Trophoblast cell (in vitro differentiated cells and primary cell): ENCODE measurements around the gene ST7.
A peak's percentile ranks its signal among the peaks of the same experiment; 100 is the strongest.

ENCODE experiments used
- DNase-seq, 2 donors: peaks; one replicate each; pipeline ENCODE4 v3.0.0-alpha.2; 2016
- H2AFZ ChIP-seq: 2 replicates; pipeline ENCODE4 v1.6.1; 2013; ENCODE audit warnings: low read length, moderate library complexity, mild to moderate bottlenecking; ENCODE audit not compliant: insufficient read depth, poor library complexity
- H2AK5ac ChIP-seq: 2 replicates; pipeline ENCODE4 v1.6.1; 2013; ENCODE audit warnings: mild to moderate bottlenecking, low read length
- H2BK120ac ChIP-seq: 2 replicates; pipeline ENCODE4 v1.6.1; 2013; ENCODE audit warnings: low read length, mild to moderate bottlenecking, moderate library complexity; ENCODE audit not compliant: insufficient read depth, poor library complexity
- H2BK12ac ChIP-seq: 2 replicates; pipeline ENCODE4 v1.6.1; 2013; ENCODE audit warnings: mild to moderate bottlenecking, low read length, moderate library complexity
- H2BK5ac ChIP-seq: 2 replicates; pipeline ENCODE4 v1.6.1; 2013; ENCODE audit warnings: low read length, low read depth, moderate library complexity, mild to moderate bottlenecking; ENCODE audit not compliant: poor library complexity
- H3K14ac ChIP-seq: 2 replicates; pipeline ENCODE4 v1.6.1; 2013; ENCODE audit warnings: mild to moderate bottlenecking, low read length
- H3K18ac ChIP-seq: 2 replicates; pipeline ENCODE4 v1.6.1; 2013; ENCODE audit warnings: mild to moderate bottlenecking, low read length
- H3K23ac ChIP-seq: 2 replicates; pipeline ENCODE4 v1.6.1; 2013; ENCODE audit warnings: low read length
- H3K27ac ChIP-seq: 2 replicates; pipeline ENCODE4 v1.5.1; 2013; ENCODE audit warnings: low read depth, mild to moderate bottlenecking, inconsistent platforms, low read length, moderate library complexity
- H3K27me3 ChIP-seq: 2 replicates; pipeline ENCODE4 v1.6.1; 2013; ENCODE audit warnings: inconsistent platforms, mild to moderate bottlenecking, low read length, moderate library complexity; ENCODE audit not compliant: insufficient read depth
- H3K36me3 ChIP-seq, 2 experiments: 1 replicate in 1 of 2; 2 replicates in 1 of 2; pipeline ENCODE4 v1.6.1; 2013; ENCODE audit warnings: low read length in 2 of 2, mild to moderate bottlenecking in 2 of 2, moderate library complexity in 1 of 2; ENCODE audit not compliant: insufficient read depth in 2 of 2, control insufficient read depth in 1 of 2
- H3K4ac ChIP-seq: 2 replicates; pipeline ENCODE4 v1.6.1; 2013; ENCODE audit warnings: low read depth, mild to moderate bottlenecking, low read length, moderate library complexity
- H3K4me1 ChIP-seq, 2 experiments: 1 replicate in 1 of 2; 2 replicates in 1 of 2; pipeline ENCODE4 v1.6.1; 2013; ENCODE audit warnings: low read length in 2 of 2, mild to moderate bottlenecking in 2 of 2, moderate library complexity in 1 of 2; ENCODE audit not compliant: insufficient read depth in 2 of 2, control insufficient read depth in 1 of 2
- H3K4me2 ChIP-seq: 2 replicates; pipeline ENCODE4 v1.6.1; 2013; ENCODE audit warnings: inconsistent platforms, mild to moderate bottlenecking, low read length, moderate library complexity
- H3K4me3 ChIP-seq: 2 replicates; pipeline ENCODE4 v1.5.1; 2013; ENCODE audit warnings: mild to moderate bottlenecking, low read depth, low read length, inconsistent platforms
- H3K79me1 ChIP-seq: one replicate; pipeline ENCODE4 v1.6.1; 2013; ENCODE audit warnings: low read length
- H3K79me2 ChIP-seq: 2 replicates; pipeline ENCODE4 v1.6.1; 2013; ENCODE audit warnings: low read length, mild to moderate bottlenecking; ENCODE audit not compliant: control insufficient read depth, insufficient read depth, poor library complexity
- H3K9ac ChIP-seq: 2 replicates; pipeline ENCODE4 v1.6.1; 2013; ENCODE audit warnings: mild to moderate bottlenecking, low read length
- H3K9me3 ChIP-seq: 2 replicates; pipeline ENCODE4 v1.6.1; 2013; ENCODE audit warnings: low read depth, mild to moderate bottlenecking, control low read depth, inconsistent platforms, low read length; ENCODE audit not compliant: insufficient read depth
- H4K12ac ChIP-seq: 2 replicates; pipeline ENCODE4 v1.6.1; 2013; ENCODE audit warnings: low read depth, mild to moderate bottlenecking, low read length, moderate library complexity
- H4K8ac ChIP-seq: 2 replicates; pipeline ENCODE4 v1.6.1; 2013; ENCODE audit warnings: low read depth, mild to moderate bottlenecking, low read length, moderate library complexity
- H4K91ac ChIP-seq: one replicate; pipeline ENCODE4 v1.6.1; 2013; ENCODE audit warnings: low read depth, mild to moderate bottlenecking, low read length, moderate library complexity
- WGBS: extraction: QIAGEN DNeasy Blood & Tissue Kit; methylation state at CpG from one replicate; pipeline ENCODE4 v1.1.7; 2013; ENCODE audit warnings: missing lambda C conversion rate; ENCODE audit not compliant: insufficient read length, insufficient coverage; ENCODE audit errors: extremely low coverage; 5-methylcytosine and 5-hydroxymethylcytosine counted together

Gene ST7

GRCh38 chr7:117077658-117078057 is 124.4 kb downstream of the ST7 start:
- H3K9ac ChIP-seq = no peak overlapping the region
- H3K4me2 ChIP-seq = no peak overlapping the region
- H3K27ac ChIP-seq = no peak overlapping the region
- H3K36me3 ChIP-seq = peaks cover 0 to 3% of the 10 kb centered on the region in 2 experiments
- H4K91ac ChIP-seq = no peak overlapping the region
- no peak overlapping the region for H3K23ac ChIP-seq
- no peak overlapping the region for H2AK5ac ChIP-seq
- H2BK12ac ChIP-seq = no peak overlapping the region
- H2AFZ ChIP-seq = no peak overlapping the region
- no peak overlapping the region for H3K4me3 ChIP-seq
- no peaks in the 10 kb centered on the region for H3K79me2 ChIP-seq
- H3K14ac ChIP-seq = no peak overlapping the region
- peaks cover 0 to 1% of the 10 kb centered on the region in 2 experiments for H3K4me1 ChIP-seq
- no peak overlapping the region for H2BK5ac ChIP-seq
- H3K9me3 ChIP-seq = no peaks in the 10 kb centered on the region
- no peak overlapping the region for H4K8ac ChIP-seq
- H4K12ac ChIP-seq = no peak overlapping the region
- H3K79me1 ChIP-seq = no peaks in the 10 kb centered on the region
- H3K27me3 ChIP-seq = no peaks in the 10 kb centered on the region
- DNase-seq = no peak
- no peak overlapping the region for H3K4ac ChIP-seq
- H3K18ac ChIP-seq = no peak overlapping the region
- H2BK120ac ChIP-seq = no peak overlapping the region

- H3K4me3 ChIP-seq = no peak overlapping the region
- no CpG with 5 or more reads among the region's 2 CpGs for WGBS
- H3K4me1 ChIP-seq = peaks cover 0 to 2% of the 10 kb centered on the region in 2 experiments
- H4K8ac ChIP-seq = no peak overlapping the region
- H2BK12ac ChIP-seq = no peak overlapping the region
- H3K27ac ChIP-seq = no peak overlapping the region
- no peak overlapping the region for H3K14ac ChIP-seq
- no peak overlapping the region for H3K9ac ChIP-seq
- no peaks in the 10 kb centered on the region for H3K27me3 ChIP-seq
- no peak overlapping the region for H2AFZ ChIP-seq
- H4K12ac ChIP-seq = no peak overlapping the region
- no peak overlapping the region for H2BK120ac ChIP-seq
- H3K18ac ChIP-seq = no peak overlapping the region
- H3K4me2 ChIP-seq = no peak overlapping the region
- H3K23ac ChIP-seq = no peak overlapping the region
- H3K79me2 ChIP-seq = no peaks in the 10 kb centered on the region
- no peak overlapping the region for H4K91ac ChIP-seq
- H3K4ac ChIP-seq = no peak overlapping the region
- no peaks in the 10 kb centered on the region for H3K36me3 ChIP-seq
- H2BK5ac ChIP-seq = no peak overlapping the region
- H2AK5ac ChIP-seq = no peak overlapping the region
- no peaks in the 10 kb centered on the region for H3K79me1 ChIP-seq
- H3K9me3 ChIP-seq = no peaks in the 10 kb centered on the region
- DNase-seq = no peak
These were observed 129.3 kb downstream of the ST7 start for GRCh38 chr7:117082647-117083046.

- no peak overlapping the region for H4K91ac ChIP-seq
- no peak overlapping the region for H3K4ac ChIP-seq
- H3K18ac ChIP-seq = no peak overlapping the region
- no peaks in the 10 kb centered on the region for H3K79me2 ChIP-seq
- no peak overlapping the region for H2BK120ac ChIP-seq
- H3K79me1 ChIP-seq = no peaks in the 10 kb centered on the region
- no peaks in the 10 kb centered on the region for H3K27me3 ChIP-seq
- H3K9me3 ChIP-seq = no peaks in the 10 kb centered on the region
- H3K23ac ChIP-seq = no peak overlapping the region
- no CpG with 5 or more reads among the region's 2 CpGs for WGBS
- H2BK12ac ChIP-seq = no peak overlapping the region
- H3K14ac ChIP-seq = no peak overlapping the region
- no peak overlapping the region for H3K9ac ChIP-seq
- no peaks in the 10 kb centered on the region for H3K36me3 ChIP-seq
- H3K4me3 ChIP-seq = no peak overlapping the region
- H2BK5ac ChIP-seq = no peak overlapping the region
- H3K4me1 ChIP-seq = peaks cover 0 to 4% of the 10 kb centered on the region in 2 experiments
- H4K8ac ChIP-seq = no peak overlapping the region
- H2AK5ac ChIP-seq = no peak overlapping the region
- H4K12ac ChIP-seq = no peak overlapping the region
- no peak for DNase-seq
- no peak overlapping the region for H3K27ac ChIP-seq
- H2AFZ ChIP-seq = no peak overlapping the region
- no peak overlapping the region for H3K4me2 ChIP-seq
These were observed 130.3 kb downstream of the ST7 start for GRCh38 chr7:117083648-117084047.

GRCh38 chr7:117084286-117084685 is 131.0 kb downstream of the ST7 start:
- Histone ChIP-seq H3K4me2 (no peak overlapping the region), H3K4ac (no peak overlapping the region)
- no CpG with 5 or more reads among the region's 1 CpG for WGBS

More at GRCh38 chr7:117084286-117084685, 131.0 kb downstream of the ST7 start:
- no peak overlapping the region for H3K9ac ChIP-seq
- no peaks in the 10 kb centered on the region for H3K79me2 ChIP-seq
- no peak overlapping the region for H3K23ac ChIP-seq
- no peaks in the 10 kb centered on the region for H3K79me1 ChIP-seq
- H3K9me3 ChIP-seq = no peaks in the 10 kb centered on the region
- no peak overlapping the region for H2AFZ ChIP-seq
- no peak overlapping the region for H3K14ac ChIP-seq
- no peak overlapping the region for H4K12ac ChIP-seq
- no peak overlapping the region for H2BK120ac ChIP-seq
- H3K18ac ChIP-seq = no peak overlapping the region
- H3K27ac ChIP-seq = no peak overlapping the region
- no peak overlapping the region for H2BK12ac ChIP-seq
- H2BK5ac ChIP-seq = no peak overlapping the region
- no peak overlapping the region for H2AK5ac ChIP-seq
- H3K27me3 ChIP-seq = no peaks in the 10 kb centered on the region
- no peak overlapping the region for H3K4me3 ChIP-seq
- peak; percentile 65 to 80 for DNase-seq
- H3K36me3 ChIP-seq = no peaks in the 10 kb centered on the region
- H3K4me1 ChIP-seq = peaks cover 0 to 4% of the 10 kb centered on the region in 2 experiments
- no peak overlapping the region for H4K91ac ChIP-seq
- no peak overlapping the region for H4K8ac ChIP-seq
